ENCODE measurements around the gene RAB10. TPM values are rescaled to one million over a fixed set of nuclear protein-coding genes. Genes with fewer than 3 reads are reported as not detected.
A peak's percentile ranks its signal among the peaks of the same experiment; 100 is the strongest.

RAB10 gene
- total RNA-seq, 1 experiment from 2014 or later: 138 TPM

DNA sequence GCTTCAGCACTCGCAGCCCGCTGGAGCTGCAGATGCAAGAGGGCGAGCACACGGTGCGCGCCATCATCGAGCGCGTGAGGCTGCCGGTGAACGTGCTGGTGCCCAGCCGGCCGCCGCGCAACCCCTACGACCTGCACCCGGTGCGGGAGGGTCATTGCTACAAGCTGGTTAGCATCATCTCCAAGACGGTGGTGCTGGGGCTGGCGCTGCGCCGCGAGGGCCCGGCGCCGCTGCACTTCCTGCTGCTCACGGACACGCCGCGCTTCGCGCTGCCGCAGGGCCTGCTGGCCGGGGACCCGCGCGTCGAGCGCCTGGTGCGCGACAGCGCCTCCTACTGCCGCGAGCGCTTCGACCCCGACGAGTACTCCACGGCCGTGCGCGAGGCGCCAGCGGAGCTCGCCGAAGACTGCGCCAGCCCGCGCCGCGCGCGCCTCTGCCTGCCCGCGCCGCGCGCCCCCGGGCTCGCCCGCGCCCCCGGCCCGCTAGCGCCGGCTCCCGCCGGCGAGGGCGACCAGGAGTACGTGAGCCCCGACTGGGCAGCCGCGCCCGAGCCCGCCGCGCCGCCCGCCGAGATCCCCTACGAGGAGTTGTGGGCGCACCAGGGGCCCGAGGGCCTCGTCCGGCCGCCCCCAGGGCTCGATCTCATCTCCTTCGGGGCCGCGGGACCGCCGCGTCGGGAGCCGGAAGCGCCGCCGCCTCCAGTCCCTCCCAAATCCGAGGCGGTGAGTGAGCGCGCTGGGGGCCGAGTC, 150.8 kb downstream of the RAB10 start:
- ChIA-PET CTCF (interaction anchor here (0.6 kb wide), 1 partner anchor 233 kb away, joined by 3 read pairs; no protein-coding TSS in a partner anchor), POLR2A (ENCODE audit: unreplicated experiment) (no interaction called here)
- TF ChIP-seq, protein P1, sequence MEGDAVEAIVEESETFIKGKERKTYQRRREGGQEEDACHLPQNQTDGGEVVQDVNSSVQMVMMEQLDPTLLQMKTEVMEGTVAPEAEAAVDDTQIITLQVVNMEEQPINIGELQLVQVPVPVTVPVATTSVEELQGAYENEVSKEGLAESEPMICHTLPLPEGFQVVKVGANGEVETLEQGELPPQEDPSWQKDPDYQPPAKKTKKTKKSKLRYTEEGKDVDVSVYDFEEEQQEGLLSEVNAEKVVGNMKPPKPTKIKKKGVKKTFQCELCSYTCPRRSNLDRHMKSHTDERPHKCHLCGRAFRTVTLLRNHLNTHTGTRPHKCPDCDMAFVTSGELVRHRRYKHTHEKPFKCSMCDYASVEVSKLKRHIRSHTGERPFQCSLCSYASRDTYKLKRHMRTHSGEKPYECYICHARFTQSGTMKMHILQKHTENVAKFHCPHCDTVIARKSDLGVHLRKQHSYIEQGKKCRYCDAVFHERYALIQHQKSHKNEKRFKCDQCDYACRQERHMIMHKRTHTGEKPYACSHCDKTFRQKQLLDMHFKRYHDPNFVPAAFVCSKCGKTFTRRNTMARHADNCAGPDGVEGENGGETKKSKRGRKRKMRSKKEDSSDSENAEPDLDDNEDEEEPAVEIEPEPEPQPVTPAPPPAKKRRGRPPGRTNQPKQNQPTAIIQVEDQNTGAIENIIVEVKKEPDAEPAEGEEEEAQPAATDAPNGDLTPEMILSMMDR (conservative IDR thresholded peaks at IDR 0.05; ENCODE audit: low read depth, low read length): no peak
- no peak for TF ChIP-seq EZH2phosphoT487 (IDR thresholded peaks at IDR 0.05; ENCODE audit: borderline replicate concordance, low read length)
- no peak for TF ChIP-seq EZH2 (IDR thresholded peaks at IDR 0.05; ENCODE audit: low read length, unreplicated experiment)
- H2AFZ ChIP-seq (ENCODE audit: low read length): no peak overlapping the region
- H3K4me3 ChIP-seq (ENCODE audit: low read length): no peak overlapping the region
- no peak overlapping the region for H3K27ac ChIP-seq (ENCODE audit: low read length)
- no peaks in the 10 kb centered on the region for H3K36me3 ChIP-seq (ENCODE audit: low read depth, low read length)
- H3K4me1 ChIP-seq (ENCODE audit: insufficient read depth, low read length): no peaks in the 10 kb centered on the region
- no peaks in the 10 kb centered on the region for H3F3A ChIP-seq (ENCODE audit: low read length, unreplicated experiment)
- ATAC-seq (peak; percentile 52), DNase-seq (no peak)
- no peak overlapping the region for H3K9ac ChIP-seq (ENCODE audit: low read length)
- no peaks in the 10 kb centered on the region for H3K9me2 ChIP-seq (replicated peaks; ENCODE audit: low read length)
- H3K79me2 ChIP-seq (ENCODE audit: low read length): no peaks in the 10 kb centered on the region
- no peaks in the 10 kb centered on the region for H3K9me3 ChIP-seq (ENCODE audit: low read length)
- H3K4me2 ChIP-seq (ENCODE audit: low read length): no peak overlapping the region
- no peaks in the 10 kb centered on the region for H3K27me3 ChIP-seq (ENCODE audit: low read length)
- BruUV-seq (replicated peaks): no TSS peak
- no peaks in the 10 kb centered on the region for H4K20me1 ChIP-seq (ENCODE audit: low read length)
- intact Hi-C loops (cut with micrococcal nuclease): no loop called here

DNA sequence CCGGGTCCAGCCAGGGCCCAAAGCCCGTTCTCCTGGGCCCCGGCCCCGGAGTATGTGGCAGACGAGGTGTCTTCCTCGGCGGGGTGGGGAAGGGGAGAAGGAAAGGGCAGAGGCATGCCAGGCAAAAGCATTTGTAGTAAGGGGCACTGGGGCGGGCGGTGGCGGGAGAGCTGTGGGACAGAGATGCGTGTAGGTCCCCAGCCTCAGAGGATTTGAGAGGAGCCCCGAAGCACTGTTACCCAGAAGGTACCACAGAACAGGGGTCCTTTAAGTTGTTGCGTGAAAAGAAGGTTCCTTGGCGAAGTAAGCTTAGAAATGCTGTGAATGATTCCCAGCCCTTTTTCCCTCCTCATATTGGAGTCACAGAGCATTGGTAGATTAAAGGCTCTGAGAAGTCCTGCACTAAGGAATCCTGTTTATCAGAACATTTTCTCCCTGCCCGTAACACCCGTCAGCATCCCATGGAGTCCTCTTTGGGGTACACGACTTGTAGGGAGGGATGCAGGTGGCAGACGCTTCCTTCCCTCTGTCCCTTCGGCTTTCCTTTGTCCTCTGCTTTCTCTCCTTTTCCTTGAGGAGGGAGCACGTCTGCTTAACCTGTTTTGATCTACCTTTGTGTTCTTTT, 151.5 kb downstream of the RAB10 start:
- Histone ChIP-seq H4K20me1 (ENCODE audit: low read length) (no peaks in the 10 kb centered on the region), H2AFZ (ENCODE audit: low read length) (no peak overlapping the region), H3K9me3 (ENCODE audit: low read length) (no peaks in the 10 kb centered on the region), H3K27ac (ENCODE audit: low read length) (no peak overlapping the region), H3K4me3 (ENCODE audit: low read length) (no peak overlapping the region), H3K79me2 (ENCODE audit: low read length) (no peaks in the 10 kb centered on the region), H3K4me2 (ENCODE audit: low read length) (no peak overlapping the region), H3K36me3 (ENCODE audit: low read depth, low read length) (0 out of 2 replicates have a peak, but pooled peaks cover under 1% of the 10 kb centered on the region), H3F3A (ENCODE audit: low read length, unreplicated experiment) (no peaks in the 10 kb centered on the region), H3K27me3 (ENCODE audit: low read length) (no peaks in the 10 kb centered on the region), H3K9ac (ENCODE audit: low read length) (no peak overlapping the region), H3K4me1 (ENCODE audit: insufficient read depth, low read length) (no peaks in the 10 kb centered on the region), H3K9me2 (replicated peaks; ENCODE audit: low read length) (no peaks in the 10 kb centered on the region)
- CTCF ChIA-PET: interaction anchor here (0.6 kb wide), 1 partner anchor 234 kb away, joined by 3 read pairs; no protein-coding TSS in a partner anchor
- POLR2A ChIA-PET (ENCODE audit: unreplicated experiment): no interaction called here
- ATAC-seq (no peak), DNase-seq (no peak)
- intact Hi-C loops (cut with micrococcal nuclease): no loop called here
- no TSS peak for BruUV-seq (replicated peaks)
- TF ChIP-seq, protein P1 (conservative IDR thresholded peaks at IDR 0.05; ENCODE audit: low read depth, low read length): no peak
- TF ChIP-seq EZH2 (IDR thresholded peaks at IDR 0.05; ENCODE audit: low read length, unreplicated experiment): no peak
- no peak for TF ChIP-seq EZH2phosphoT487 (IDR thresholded peaks at IDR 0.05; ENCODE audit: borderline replicate concordance, low read length)
